Stromal cell of bone marrow (primary cell): Measurements from ENCODE around the gene KLK10.
"Not testable (repeated sequence)": the region's sequence is repeated elsewhere in the genome, so short reads cannot be mapped to it uniquely, and the experiment has no call there.

Experiments
- DNase-seq: peaks from one replicate; pipeline ENCODE4 v3.0.0-alpha.2; 2012; ENCODE audit warnings: low read depth

Gene KLK10

DNA sequence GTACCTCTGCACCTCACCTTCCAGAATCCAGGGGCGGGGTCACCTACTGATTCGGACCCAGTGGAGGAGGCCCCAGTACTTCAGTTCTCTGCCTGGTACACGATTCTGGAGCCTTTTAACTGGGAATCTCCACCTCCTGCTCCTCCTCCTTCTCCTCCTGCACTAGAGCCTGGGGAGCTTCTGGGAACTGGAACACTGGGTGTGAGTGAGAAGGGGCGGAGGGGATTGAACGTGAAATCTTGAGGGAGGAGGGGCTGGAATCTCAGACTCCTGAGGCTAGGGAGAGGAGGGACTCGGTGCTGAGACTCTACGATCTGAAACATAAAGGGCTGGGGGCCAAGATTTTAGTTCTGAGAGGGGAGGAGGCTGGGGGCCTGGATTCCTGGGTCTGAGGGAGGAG lies 18.0 kb downstream of the KLK10 start, which contains the start of gene KLK8:
Gene KLK8, minus strand, starts transcription at position 90 of the 400 bp plus-strand sequence. CDS start 437 bp downstream, outside the sequence.
- no peak for DNase-seq

DNA sequence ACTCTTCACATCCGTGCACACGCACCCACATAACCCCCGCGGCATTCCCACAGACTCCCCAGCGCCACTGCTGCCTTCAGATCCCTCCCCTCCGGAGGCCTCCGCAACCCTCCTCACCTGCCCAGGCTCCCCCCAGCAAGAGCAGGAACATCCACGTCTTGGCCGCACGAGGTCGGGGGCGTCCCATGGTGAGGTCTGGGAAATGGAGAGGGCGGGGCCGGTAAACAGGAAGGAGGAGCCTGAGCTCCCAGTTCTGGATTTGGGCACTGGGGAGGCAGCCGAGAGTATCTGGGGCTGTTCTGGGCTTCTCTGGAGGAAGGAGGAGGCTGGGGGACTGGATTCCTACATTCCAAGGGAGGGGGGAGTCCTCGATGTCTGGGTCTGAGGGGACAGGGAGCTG lies 18.5 kb downstream of the KLK10 start:
- no peak for DNase-seq

- DNase-seq: no peak
These were observed 19.1 kb downstream of the KLK10 start for GRCh38 chr19:51000426-51000825.

GRCh38 chr19:50998686-50999085 lies 20.8 kb downstream of the KLK10 start:
- no peak for DNase-seq

DNA sequence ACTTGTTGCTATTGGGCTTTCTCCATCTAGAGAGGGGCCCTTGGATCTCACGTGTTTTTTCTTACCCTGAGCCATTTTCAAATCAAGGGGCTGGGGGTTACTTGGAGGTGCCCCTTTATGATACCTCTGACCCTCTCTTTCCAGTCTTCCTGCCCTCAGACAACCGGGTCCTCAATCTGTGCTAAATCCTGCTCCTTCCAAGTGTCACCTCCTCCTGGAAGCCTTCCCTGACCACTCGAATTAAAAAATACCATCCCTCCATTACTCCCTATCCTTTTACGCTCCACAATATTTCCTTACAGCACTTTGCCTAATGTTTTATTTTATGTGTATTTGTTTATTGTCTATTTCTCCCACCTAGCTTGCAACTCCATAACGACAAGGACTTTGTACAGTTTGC lies 21.4 kb downstream of the KLK10 start:
- DNase-seq: no peak

DNA sequence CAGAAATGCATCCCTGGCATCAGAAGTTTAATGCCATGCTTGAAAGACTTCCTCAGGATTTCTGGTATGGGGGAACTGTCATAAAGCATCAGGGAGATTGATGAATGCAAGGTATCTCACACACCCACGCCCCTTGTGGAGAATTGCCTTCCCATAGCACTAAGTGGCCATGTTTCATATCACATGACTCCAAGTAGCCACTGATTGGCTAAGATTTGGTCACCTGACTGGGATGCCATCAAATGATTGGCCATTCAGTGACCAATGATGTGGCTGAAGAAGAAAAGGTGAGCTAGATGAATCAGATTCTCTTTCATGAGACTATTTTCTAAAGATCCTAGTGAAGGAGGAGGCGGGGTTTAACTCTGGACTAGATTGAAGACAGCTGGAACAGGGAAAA lies 25.4 kb downstream of the KLK10 start:
- no peak for DNase-seq

GRCh38 chr19:50992666-50993035 lies 26.9 kb downstream of the KLK10 start:
- no peak for DNase-seq

- DNase-seq: not testable (repeated sequence)
These were observed 35.1 kb downstream of the KLK10 start for GRCh38 chr19:50984416-50984815.

DNA sequence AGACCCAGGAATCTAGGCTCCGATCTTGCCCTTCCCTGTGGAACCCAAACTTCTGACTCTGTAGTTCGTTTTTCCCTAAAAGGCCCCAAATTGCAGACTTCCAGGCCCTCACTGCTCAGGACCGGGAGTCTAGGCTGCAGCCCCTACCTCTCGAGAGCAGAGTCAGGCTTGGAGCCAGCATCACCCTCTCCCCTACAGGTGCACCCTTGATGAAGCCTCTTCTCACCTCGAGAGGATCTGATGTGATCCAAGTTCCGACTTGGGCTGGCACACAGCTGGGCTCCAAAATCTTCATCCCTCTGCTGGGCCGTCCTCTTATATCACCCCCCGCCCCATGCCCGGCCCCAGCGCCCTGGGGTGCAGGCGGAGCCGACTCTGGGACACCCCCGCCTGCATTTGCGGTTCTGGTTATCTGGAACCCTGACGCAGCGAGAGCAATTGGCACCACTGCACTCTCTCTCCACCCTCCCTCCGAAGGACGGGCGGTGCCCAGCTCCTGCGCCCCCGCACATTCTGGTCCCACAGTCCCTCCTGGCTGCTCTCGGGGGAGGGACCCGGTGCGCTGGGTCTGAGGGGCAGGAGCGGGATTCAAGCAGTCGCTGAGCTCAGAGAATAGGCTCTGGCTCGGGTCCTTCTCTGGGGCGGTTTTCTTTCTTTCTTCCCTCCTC lies 35.8 kb downstream of the KLK10 start, which contains the start of gene KLK7:
Gene KLK7, minus strand, starts transcription at position 293 of the 668 bp plus-strand sequence. CDS start 1,518 bp downstream, outside the sequence.
- no peak for DNase-seq

- DNase-seq: no peak
These were observed 37.3 kb downstream of the KLK10 start for GRCh38 chr19:50982186-50982585.

- DNase-seq: no peak
These were observed 37.8 kb downstream of the KLK10 start for GRCh38 chr19:50981587-50982146.

DNA sequence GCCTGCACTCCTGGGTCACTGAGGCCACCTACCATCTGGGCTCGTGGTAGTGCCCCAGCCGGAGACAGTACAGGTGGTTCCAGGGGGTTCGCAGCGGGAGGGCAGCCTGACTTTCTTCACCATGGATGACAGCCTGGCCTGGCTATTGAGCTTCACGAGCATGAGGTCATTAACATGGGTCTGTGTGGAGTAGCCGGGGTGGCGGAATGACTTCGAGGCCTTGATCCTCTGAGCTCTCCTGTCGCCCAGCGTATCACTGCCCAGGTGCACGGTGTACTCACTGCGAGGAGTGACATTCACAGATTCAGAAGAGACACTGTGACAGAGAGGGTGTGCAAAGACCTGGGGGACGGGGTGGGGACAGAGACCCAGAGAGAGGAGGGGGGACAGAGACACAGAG lies 39.3 kb downstream of the KLK10 start:
- no peak for DNase-seq

- no peak for DNase-seq
These were observed 39.8 kb downstream of the KLK10 start for GRCh38 chr19:50979758-50980157.

DNA sequence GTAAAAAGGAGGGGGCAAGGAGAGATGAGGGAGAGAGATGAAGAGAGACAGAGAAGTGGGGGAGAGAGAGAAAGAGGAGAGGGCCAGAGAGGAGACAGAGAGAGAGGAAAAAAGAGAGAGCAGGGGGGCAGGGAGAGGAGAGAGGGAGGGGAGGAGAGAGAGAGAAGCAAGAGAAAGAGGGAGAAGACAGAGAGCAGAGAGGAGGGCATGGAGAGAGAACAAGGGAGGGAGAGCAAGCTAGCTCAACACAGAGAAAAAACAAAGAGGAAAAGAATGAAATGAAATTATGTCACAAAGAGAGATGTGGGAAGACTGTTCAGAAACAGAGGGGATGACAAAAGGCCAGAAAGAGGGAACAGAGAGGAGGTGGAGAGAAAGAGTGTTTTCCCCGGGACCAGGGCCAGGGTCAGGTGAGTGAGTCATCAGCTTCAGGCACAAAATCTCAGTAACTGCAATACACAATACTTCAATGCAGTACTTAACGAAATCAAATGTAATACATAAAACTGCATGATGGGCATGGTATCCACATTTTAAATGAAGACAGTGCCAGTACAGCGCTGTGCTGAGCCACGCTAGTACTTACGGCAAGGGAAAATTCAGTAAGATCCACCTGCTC lies 40.6 kb downstream of the KLK10 start:
- DNase-seq: no peak

- DNase-seq: no peak
These were observed 41.9 kb downstream of the KLK10 start for GRCh38 chr19:50977626-50978025.

GRCh38 chr19:50975766-50976165 lies 43.7 kb downstream of the KLK10 start:
- DNase-seq: no peak

GRCh38 chr19:50974702-50975556 lies 44.6 kb downstream of the KLK10 start:
- no peak for DNase-seq

DNA sequence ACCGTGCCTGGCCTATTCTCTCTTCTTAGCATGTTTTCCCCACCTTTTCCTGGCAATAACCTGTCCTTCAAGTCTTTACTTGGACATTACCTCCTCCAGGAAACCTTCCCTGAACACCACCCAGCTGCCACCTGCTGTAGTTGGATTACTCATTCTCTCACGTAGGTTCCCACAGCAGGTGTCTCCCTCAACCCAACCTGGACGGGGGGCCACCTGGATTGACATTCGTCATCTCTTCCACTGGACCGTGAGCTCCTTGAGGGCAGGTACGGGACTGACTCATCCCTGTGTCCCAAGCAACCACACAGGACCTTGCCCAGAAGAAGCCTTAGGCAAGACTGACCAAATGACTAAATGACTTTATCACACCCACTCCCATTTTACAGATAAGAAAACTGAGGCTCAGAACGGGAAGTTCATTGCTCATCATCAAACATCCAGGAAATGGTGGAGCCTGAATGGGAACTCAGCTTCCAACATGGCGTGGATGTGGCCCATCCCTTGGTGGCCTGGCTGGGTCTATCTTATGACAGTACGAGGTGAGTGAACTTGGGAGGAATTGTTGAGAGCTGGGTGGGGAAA lies 46.6 kb downstream of the KLK10 start:
- no peak for DNase-seq

GRCh38 chr19:50969810-50970209 lies 49.7 kb downstream of the KLK10 start:
- not testable (repeated sequence) for DNase-seq

- DNase-seq: no peak
These were observed 50.1 kb downstream of the KLK10 start, which contains the start of gene KLK6 for GRCh38 chr19:50969413-50969760. Gene KLK6, minus strand, starts transcription at chr19:50969591. Its CDS starts 1,487 bp downstream, at chr19:50968104.

- no peak for DNase-seq
These were observed 50.6 kb downstream of the KLK10 start for GRCh38 chr19:50968716-50969412.
